Keratinocyte (primary cell): ENCODE measurements around the gene SDHAF2. TPM values are rescaled to one million over a fixed set of nuclear protein-coding genes. Genes with fewer than 3 reads are reported as not detected.

Source experiments
- DNase-seq: peaks from one replicate; pipeline ENCODE4 v3.0.0-alpha.2; 2011; ENCODE audit warnings: low read depth, missing footprints, low spot score
- FAIRE-seq: peaks from 2 replicates; lab custom pipeline; 2011; peaks lifted over from hg19 to GRCh38; lab: Jason Lieb, UNC
- H2AFZ ChIP-seq: 2 replicates; pipeline ENCODE4 v1.6.0; 2012; ENCODE audit warnings: low read length, control low read depth, inconsistent platforms; ENCODE audit not compliant: control insufficient read depth
- H3K27ac ChIP-seq: 2 replicates; pipeline ENCODE4 v1.5.1; 2011; ENCODE audit warnings: low read length; ENCODE audit not compliant: control insufficient read depth, insufficient read depth
- H3K27me3 ChIP-seq: 3 replicates; pipeline ENCODE4 v1.6.0; 2011; ENCODE audit warnings: low read length; ENCODE audit not compliant: control insufficient read depth, insufficient read depth; ENCODE audit errors: extremely low read depth
- H3K36me3 ChIP-seq, 2 experiments: 2 replicates in 1 of 2; 3 replicates in 1 of 2; pipeline ENCODE4 v1.5.1; 2011; ENCODE audit warnings: low read length in 2 of 2, mild to moderate bottlenecking in 1 of 2; ENCODE audit not compliant: control insufficient read depth in 2 of 2, insufficient read depth in 2 of 2; ENCODE audit errors: extremely low read depth in 1 of 2
- H3K4me1 ChIP-seq: 3 replicates; pipeline ENCODE4 v1.5.1; 2011; ENCODE audit warnings: low read length; ENCODE audit not compliant: control insufficient read depth, insufficient read depth; ENCODE audit errors: extremely low read depth
- H3K4me2 ChIP-seq: 3 replicates; pipeline ENCODE4 v1.6.0; 2011; ENCODE audit warnings: low read depth, low read length; ENCODE audit not compliant: control insufficient read depth, insufficient read depth; ENCODE audit errors: extremely low read depth
- H3K4me3 ChIP-seq, 3 experiments: fragments of 200-600 bp in 1 of 3; sonication (generic) in 1 of 3; 2 replicates in 2 of 3; 3 replicates in 1 of 3; pipeline ENCODE4 v1.5.1; 2011 to 2016; ENCODE audit warnings: low read length in 3 of 3, mild to moderate bottlenecking in 3 of 3, control low read depth in 2 of 3, inconsistent platforms in 1 of 3, low read depth in 1 of 3, mixed read lengths in 1 of 3, mixed run types in 1 of 3, moderate library complexity in 1 of 3; ENCODE audit not compliant: control insufficient read depth in 2 of 3, insufficient read depth in 2 of 3; ENCODE audit errors: extremely low read depth in 1 of 3
- H3K79me2 ChIP-seq: 2 replicates; pipeline ENCODE4 v1.6.0; 2012; ENCODE audit warnings: low read length; ENCODE audit not compliant: control insufficient read depth, insufficient read depth
- H3K9ac ChIP-seq: 3 replicates; pipeline ENCODE4 v1.6.0; 2011; ENCODE audit warnings: low read length; ENCODE audit not compliant: control insufficient read depth, insufficient read depth; ENCODE audit errors: extremely low read depth
- H3K9me1 ChIP-seq: 3 replicates; pipeline ENCODE4 v1.6.0; 2011; ENCODE audit warnings: low read length; ENCODE audit not compliant: control insufficient read depth, insufficient read depth; ENCODE audit errors: extremely low read depth
- H3K9me3 ChIP-seq: 2 replicates; pipeline ENCODE4 v1.5.1; 2012; ENCODE audit warnings: low read depth, low read length; ENCODE audit not compliant: control insufficient read depth
- H4K20me1 ChIP-seq: 3 replicates; pipeline ENCODE4 v1.6.0; 2011; ENCODE audit warnings: low read length; ENCODE audit not compliant: control insufficient read depth, insufficient read depth; ENCODE audit errors: extremely low read depth
- CTCF ChIP-seq, 3 experiments: IDR thresholded peaks in 1 of 3; conservative IDR thresholded peaks in 1 of 3; optimal IDR thresholded peaks in 1 of 3; 2 replicates in 2 of 3; 3 replicates in 1 of 3; pipeline versions ENCODE3 to v1.5.1; 2011; ENCODE audit warnings: low read length in 3 of 3, mild to moderate bottlenecking in 3 of 3, moderate library complexity in 2 of 3, control low read depth in 1 of 3, inconsistent platforms in 1 of 3; ENCODE audit not compliant: insufficient read depth in 2 of 3; ENCODE audit errors: extremely low read depth in 1 of 3
- EZH2 ChIP-seq: IDR thresholded peaks from one replicate; pipeline ENCODE4 v1.6.1; 2012; ENCODE audit warnings: inconsistent platforms, mild to moderate bottlenecking, low read length, moderate library complexity
- dilution Hi-C: fragments of 300-500 bp; cut with MboI; formaldehyde crosslinking; loops from one replicate; pipeline ENCODE4 v1.7.0; 2020; ENCODE audit warnings: low sequenced_read_pairs; ENCODE audit not compliant: extremely low pct_ligation_motif_present
- polyA plus RNA-seq, 5 experiments: library from polyadenylated mRNA; depleted of rRNA in 3 of 5; stranded (reverse) in 3 of 5; stranded (forward) in 1 of 5; unstranded in 1 of 5; fragments of >200 nt; gene quantifications; 1 replicate in 1 of 5; 2 replicates in 3 of 5; 3 replicates in 1 of 5; pipeline versions ENCODE4 v1.2.1 to v1.2.3, GENCODE V29; 2011 to 2012; ENCODE audit warnings: missing spikeins in 2 of 5, low read depth in 1 of 5, low replicate concordance in 1 of 5

The SDHAF2 gene
- polyA plus RNA-seq, 1 donor (not counting 4 experiments of a cell fraction or from before 2014, with no cell fraction given): 56.4 TPM

- H3K9ac ChIP-seq: no peak overlapping the region
- H3K4me1 ChIP-seq: no peaks in the 10 kb centered on the region
- no peak overlapping the region for H3K27ac ChIP-seq
- H3K27me3 ChIP-seq: no peaks in the 10 kb centered on the region
- H2AFZ ChIP-seq: no peak overlapping the region
- H3K9me3 ChIP-seq: no peaks in the 10 kb centered on the region
- peaks cover 3% of the 10 kb centered on the region for H3K79me2 ChIP-seq
- no peak overlapping the region for H3K4me3 ChIP-seq
- dilution Hi-C loops: no loop called here
- no peak for DNase-seq
- FAIRE-seq: no peak
- TF ChIP-seq CTCF (optimal IDR thresholded peaks at IDR 0.05 in 1 of 3, IDR thresholded peaks at IDR 0.05 in 1 of 3, conservative IDR thresholded peaks at IDR 0.05 in 1 of 3; ENCODE audit: extremely low read depth in 1 of 3, insufficient read depth in 2 of 3, low read length in 3 of 3): no peak
- no peak for TF ChIP-seq EZH2
- H4K20me1 ChIP-seq: no peaks in the 10 kb centered on the region
- peaks cover 24 to 25% of the 10 kb centered on the region in 2 experiments for H3K36me3 ChIP-seq
- H3K4me2 ChIP-seq: no peak overlapping the region
- H3K9me1 ChIP-seq: no peaks in the 10 kb centered on the region
These were observed 18.6 kb downstream of the SDHAF2 start for GRCh38 chr11:61448552-61448927.

GRCh38 chr11:61452825-61453224 is 22.9 kb downstream of the SDHAF2 start:
- dilution Hi-C loops: no loop called here

More at GRCh38 chr11:61452825-61453224, 22.9 kb downstream of the SDHAF2 start:
- DNase-seq: no peak
- Histone ChIP-seq H2AFZ (no peak overlapping the region), H3K79me2 (no peaks in the 10 kb centered on the region), H3K9ac (no peak overlapping the region), H3K36me3 (peaks cover 17 to 19% of the 10 kb centered on the region in 2 experiments), H3K27me3 (no peaks in the 10 kb centered on the region), H4K20me1 (no peaks in the 10 kb centered on the region), H3K9me1 (no peaks in the 10 kb centered on the region), H3K27ac (no peak overlapping the region), H3K9me3 (no peaks in the 10 kb centered on the region), H3K4me2 (no peak overlapping the region), H3K4me1 (no peaks in the 10 kb centered on the region), H3K4me3 (no peak overlapping the region)
- no peak for FAIRE-seq
- TF ChIP-seq EZH2 (no peak), CTCF (optimal IDR thresholded peaks at IDR 0.05 in 1 of 3, IDR thresholded peaks at IDR 0.05 in 1 of 3, conservative IDR thresholded peaks at IDR 0.05 in 1 of 3; ENCODE audit: extremely low read depth in 1 of 3, insufficient read depth in 2 of 3, low read length in 3 of 3) (no peak)
